NCI-H2081 (cell line): ENCODE data around the gene EBF4.
"Not testable (repeated sequence)": the region's sequence is repeated elsewhere in the genome, so short reads cannot be mapped to it uniquely, and the experiment has no call there.

Experiments
- DNase-seq, 2 experiments: peaks; one replicate each; lab custom pipeline; 2025; lab: John Stamatoyannopoulos, UW

EBF4 gene

DNA sequence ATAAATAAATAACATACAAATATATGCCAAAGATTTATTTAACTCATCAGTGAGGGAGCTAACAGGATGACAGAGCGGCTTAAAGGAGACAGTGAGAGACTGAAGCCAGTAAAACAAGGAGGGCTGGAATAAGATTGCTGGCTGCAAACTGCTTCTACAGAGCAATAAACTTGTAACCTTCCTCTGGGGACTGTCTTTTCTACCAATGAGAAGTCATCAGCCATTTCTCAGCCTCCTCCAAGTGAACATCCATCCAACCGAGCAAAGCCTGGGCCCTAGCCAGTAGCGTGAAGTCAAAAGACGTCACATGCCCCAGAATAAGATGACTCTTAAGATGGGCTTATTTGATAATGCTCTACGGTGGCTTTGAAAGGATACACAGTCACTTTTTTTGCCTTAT lies 65.4 kb downstream of the EBF4 start:
- no peak for DNase-seq

DNA sequence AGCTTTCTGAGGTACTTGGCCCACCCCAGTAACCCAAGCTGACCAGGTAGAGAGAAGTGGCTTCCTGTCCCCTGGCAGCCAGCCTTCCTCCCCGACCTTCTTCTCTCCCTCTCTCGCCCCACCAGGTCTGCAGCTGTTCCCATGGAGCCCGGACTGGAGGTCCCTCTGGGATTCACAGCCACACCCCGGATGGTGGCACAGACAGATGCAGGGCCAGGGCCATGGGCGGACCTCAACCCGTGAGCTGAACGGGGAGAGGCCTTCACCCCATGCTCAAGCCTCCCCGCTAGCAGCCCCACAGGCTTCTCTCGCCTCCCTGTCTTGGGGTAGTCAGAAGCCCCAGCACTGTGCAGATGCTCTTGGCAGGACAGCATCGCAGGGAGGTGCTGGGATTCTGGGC lies 66.6 kb downstream of the EBF4 start:
- no peak for DNase-seq

DNA sequence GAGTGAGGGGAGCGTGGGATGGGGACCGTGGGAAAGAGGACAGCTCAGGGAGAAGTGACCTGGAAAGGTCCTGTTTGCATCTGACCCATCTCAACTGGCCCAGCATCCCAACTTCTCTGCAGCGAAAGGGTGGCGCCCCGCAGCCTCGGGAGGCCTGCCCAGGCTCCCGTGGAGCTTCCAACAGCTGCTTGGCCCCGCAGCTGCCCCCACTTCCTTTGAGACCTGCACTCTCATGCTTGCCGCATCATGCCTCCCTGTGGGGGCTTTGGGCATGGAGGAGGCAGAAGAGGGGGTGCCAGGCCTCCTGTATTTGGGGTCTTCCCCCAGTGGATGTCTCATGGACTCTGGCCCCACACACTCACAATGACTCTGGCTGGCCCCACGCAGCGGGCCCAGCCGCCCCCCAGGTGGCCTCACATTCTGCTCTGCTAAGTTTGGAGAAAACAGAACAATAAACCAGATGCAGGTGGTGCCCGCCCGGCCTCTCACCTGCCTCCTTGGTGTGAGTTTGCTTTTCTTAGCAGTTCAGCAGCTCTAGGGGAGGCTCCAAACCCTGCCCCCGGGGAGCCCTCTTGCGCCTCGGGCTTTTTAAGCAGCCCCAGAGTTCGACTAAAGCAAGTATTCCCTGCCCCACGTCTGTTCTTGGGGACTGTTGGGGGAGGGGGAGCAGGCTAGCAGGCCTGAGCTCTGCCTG lies 67.2 kb downstream of the EBF4 start:
- no peak for DNase-seq

DNA sequence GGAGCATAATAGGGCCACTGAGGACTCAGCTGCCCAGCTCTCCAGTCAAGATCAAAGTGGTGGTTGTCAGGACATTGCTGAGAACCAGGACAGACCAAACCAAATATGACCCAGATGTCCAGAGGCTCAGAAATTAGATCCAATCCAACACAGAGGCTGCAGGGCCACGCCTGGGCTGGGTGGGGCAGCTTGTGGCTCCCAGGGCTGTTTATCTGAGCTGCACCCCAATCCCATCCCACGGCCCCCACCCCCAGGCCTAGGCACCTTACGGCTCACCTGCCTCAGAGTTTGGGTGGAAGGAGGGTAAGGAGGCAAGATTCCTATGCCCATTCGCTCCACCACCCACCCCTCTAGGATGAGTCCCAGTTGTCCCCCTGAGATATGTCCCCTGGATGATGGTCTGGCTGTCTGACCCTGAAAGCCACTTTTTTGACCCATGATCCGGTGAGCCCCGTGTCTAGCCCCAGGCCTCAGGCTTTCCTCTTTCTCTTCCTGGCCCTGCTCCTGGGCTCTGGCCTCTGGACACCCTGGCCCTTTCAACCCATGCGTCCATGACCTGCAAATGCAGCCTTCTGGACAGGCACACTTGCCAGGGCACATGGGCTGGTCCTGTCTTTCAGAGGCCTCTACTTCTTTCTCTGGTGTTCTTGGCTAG lies 67.8 kb downstream of the EBF4 start:
- no peak for DNase-seq

DNA sequence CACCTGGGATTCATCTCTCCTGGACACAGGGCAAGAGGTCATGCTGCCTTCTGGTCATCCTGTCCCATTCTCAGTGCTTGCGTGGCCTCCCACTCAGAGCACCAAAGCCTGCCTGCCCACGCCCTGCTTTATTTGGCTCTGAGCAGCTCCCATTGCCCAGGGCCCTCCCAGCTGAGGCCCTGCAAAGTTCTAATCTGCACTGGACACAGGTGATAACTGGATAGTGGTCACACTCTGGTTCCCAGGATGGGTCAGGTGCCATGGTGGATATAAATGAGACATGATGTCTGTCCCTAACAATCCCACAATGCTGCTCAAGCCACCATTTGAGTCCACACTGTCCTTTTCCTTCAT lies 68.3 kb downstream of the EBF4 start:
- no peak for DNase-seq

DNA sequence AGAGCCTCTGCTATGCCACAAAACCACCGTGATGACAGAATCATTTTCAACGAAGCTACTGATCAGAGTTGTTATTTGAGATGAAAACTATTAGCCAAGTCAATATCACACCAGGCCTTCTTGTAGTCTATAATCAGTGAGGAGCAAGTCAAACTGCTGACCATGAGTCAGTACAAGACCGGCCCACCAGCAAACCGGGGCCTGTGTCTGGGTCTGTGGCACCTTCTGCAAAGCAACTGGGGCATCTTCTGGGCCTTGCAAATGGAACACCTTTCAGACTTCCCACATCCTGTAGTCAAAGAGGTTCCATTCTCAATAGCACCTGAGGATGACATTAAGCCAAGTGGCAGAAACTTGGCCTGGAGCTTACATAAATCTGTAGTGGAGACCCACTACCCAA lies 69.3 kb downstream of the EBF4 start:
- no peak for DNase-seq

DNA sequence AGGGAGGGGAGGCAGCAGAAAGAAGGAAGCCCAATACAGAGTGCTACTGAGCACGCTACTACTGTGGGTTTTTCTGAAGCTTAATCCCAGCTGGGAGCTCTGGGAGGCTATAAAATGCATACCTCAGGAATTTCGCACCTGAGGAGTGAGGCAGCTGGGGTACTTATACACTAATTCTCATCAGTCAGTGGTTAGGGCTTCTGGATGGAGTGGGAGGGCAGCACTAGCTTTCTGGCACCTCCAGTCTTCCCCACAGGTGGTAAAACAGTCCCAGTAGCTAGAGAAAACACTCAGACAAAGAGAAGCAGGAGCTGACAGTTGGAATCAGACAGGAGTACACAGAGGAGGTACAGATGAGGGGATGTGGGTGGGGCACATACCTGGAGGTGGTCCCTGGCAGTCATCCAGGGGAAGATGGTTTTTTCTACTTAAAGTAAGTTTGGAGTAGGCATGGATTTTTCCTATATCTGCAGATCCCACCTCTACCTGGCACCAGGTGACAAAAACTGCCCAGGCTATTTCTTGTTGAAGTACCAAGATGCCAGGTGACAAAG lies 70.1 kb downstream of the EBF4 start:
- DNase-seq, result peak in 1 of 2 experiments; percentile 25

DNA sequence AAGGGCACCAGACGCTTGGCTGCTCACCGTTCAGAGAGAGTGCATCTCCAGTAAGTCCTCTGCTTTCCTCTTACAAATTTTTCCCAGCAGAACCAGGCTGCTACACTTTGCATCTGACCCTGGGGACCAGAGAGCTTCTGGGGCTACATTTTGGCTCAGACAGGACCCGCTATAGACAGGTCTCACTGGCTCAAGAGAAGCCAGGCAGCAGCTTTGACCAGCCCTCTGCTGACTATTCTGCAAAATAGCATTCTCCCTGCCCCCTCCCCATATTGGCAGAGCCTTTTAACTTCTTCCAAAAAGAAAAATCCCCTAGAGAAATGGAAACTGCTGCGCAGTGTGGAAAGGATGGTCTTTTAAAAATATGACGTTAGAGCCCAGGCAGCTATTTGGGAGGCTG lies 70.6 kb downstream of the EBF4 start:
- DNase-seq, result no peak

DNA sequence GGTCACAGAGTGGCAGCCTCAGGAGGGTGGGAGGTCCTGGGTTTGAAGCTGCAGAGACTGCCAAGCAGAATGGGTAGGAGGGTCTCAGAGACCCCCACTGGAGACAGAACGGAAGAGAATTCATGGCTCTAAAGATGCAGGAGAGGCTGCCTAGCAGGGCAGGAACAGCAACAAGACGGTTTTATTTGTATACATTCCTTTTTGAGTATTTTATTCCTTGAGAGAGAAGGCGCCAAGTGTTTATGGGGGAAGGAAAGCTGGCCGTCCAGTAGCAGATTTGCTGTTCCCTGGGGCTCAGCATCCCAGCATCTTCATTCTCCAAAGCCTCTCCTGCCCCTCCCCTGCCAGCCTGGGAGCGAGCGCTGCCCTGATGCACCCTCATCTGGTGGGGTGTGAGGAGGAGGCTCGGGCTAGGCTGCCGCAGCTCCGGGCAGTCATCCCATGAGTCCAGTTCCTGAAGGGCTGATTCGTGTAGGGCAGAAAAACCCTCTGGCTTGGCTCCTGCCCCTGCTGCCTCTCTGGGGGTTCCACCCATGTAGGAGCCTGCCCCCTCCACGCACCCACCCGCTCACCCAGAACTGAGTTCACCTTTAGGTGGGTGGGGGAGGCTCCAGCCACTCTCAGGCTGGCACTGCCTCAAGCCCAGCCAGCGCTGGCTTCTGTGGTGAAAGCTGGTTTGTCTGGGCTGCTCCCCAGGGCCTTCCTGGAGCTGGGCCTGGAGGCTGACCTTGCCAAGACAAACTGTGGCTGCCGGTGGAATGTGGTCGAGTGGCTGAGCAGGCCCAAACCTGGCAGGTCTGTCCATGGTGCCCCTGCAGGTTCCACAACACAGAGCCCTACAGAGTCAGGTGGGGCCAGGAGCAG lies 75.4 kb downstream of the EBF4 start:
- no peak for DNase-seq

DNA sequence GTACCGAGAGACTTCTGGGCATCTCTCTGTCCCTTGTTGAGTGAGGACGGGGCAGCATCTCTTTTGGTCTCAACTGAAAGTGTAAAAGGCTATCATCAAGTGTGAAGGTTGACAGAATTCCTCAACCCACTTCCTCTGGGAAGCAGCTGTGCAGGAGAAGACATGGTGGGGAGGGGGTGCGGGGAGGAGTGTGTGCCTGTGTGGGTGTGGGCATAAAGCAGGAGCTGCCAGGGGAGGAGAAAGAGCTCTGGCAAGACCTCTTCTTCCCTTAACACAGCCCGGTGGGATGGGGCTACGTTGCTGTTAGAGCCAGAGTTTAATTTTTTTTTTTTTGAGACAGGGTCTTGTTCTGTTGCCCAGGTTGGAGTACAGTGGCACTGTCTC lies 76.0 kb downstream of the EBF4 start:
- DNase-seq, result no peak

DNA sequence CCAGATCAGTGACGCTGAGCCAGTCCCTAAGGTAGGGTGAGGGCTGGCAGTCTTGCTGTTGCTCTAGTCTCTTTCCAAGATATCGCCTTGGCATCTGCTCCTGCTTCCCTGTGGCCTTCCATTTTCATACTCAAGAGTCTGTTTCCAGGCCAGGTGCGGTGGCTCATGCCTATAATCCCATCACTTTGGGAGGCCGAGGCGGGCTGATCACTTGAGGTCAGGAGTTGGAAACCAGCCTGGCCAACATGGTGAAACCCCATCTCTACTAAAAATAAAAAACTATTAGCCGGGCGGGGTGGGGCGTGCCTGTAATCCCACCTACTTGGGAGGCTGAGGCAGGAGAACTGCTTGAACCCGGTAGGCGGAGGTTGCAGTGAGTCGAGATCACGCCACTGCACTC lies 77.5 kb downstream of the EBF4 start:
- DNase-seq, result not testable (repeated sequence)

DNA sequence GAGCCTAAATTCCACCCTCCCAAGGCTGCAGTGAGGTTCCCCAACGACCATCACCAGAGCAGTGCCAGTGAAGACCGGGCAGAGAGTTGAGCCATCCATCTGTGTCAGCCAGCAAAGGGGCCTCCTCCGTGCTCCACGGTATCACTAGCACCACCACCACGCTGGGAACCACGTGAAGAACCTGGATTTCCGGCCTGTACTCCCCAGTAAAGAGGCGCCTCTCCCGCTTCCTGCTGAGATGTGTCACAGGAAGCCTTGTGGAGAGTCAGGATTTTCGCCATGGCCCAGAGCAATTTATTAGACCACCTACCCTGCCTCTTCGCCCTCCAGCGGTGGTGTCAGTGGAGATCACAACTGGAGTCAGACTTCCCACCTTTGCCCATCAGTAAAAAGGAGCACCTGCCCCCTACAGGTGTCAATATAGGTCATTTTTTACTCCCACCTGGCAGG lies 79.1 kb downstream of the EBF4 start:
- no peak for DNase-seq

DNA sequence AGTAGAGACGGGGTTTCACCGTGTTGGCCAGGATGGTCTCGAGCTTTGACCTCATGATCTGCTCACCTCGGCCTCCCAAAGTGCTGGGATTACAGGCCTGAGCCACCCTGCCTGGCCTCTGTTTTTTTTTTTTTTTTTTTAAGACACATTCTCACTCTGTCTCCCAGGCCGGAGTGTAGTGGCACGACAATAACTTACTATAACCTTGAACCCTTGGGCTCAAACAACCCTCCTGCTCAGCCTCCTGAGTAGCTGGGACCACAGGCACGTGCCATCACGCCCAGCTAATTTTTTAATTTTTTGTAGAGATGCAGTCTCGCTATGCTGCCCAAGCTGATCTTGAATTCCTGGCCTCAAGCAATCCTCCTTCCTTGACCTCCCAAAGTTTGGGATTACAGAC lies 81.2 kb downstream of the EBF4 start:
- DNase-seq, result no peak

DNA sequence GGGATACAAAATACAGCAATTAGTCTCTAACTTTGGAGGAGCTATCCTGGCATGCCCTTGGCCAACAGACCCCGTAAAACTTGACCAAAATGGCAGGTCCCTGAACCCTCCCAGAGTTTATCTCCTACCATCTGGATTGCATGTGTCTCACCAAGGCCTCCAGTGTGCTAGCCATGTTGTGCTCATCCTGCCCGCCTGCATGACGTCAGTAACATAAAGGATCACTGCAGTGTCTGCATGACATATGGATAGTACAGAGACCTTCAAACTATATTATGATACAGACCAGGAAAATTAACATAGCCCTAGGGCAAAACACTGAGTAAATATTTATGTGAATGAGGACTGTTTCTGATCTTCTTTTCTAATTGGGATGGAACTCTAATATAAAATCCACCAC lies 82.6 kb downstream of the EBF4 start:
- DNase-seq, result no peak

DNA sequence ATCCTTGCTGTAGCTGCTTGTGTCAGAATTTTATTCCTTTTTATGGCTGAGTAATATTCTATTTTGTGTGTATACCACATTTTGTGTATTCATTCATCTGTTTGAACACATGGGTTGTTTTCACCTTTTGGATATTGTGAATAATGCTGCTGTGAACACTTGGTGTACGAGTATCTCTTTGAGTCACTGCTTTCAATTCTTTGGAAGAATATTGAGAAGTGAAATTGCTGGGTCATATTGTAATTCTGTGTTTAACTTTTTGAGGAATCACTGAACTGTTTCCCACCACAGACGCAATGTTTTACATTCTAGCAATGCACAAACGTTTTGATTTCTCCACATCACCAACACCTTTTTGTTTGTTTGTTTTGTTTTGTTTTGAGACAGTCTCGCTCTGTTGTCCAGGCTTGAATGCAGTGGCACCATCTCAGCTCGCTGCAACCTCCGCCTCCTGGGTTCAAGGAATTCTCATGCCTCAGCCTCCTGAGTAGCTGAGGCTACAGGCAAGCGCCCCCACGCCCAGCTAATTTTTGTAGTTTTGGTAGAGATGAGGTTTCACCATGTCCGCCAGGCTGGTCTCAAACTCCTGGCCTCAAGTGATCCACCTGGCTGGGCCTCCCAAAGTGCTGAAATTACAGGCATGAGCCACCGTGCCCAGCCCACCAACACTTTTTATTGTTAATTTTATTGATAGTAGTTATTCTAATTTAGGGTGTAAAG lies 86.2 kb downstream of the EBF4 start:
- DNase-seq, result no peak

DNA sequence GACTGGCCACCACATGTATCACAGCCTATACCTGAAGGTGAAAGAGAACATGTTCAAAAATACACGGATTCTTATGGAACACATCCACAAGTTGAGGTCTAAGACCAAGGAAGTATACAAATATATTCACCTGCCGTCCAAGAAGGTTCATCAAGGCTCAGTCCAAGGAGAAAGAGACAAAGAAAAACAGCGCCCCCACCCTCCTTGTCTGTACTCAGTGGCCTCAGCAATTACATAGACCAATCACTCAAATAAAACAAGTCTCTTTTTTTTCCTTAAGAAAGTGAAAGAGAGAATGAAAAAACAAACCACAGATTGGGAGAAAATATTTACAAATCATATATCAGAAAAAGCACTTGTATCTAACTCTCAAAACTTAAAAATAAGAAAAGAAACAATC lies 88.4 kb downstream of the EBF4 start:
- DNase-seq, result no peak

DNA sequence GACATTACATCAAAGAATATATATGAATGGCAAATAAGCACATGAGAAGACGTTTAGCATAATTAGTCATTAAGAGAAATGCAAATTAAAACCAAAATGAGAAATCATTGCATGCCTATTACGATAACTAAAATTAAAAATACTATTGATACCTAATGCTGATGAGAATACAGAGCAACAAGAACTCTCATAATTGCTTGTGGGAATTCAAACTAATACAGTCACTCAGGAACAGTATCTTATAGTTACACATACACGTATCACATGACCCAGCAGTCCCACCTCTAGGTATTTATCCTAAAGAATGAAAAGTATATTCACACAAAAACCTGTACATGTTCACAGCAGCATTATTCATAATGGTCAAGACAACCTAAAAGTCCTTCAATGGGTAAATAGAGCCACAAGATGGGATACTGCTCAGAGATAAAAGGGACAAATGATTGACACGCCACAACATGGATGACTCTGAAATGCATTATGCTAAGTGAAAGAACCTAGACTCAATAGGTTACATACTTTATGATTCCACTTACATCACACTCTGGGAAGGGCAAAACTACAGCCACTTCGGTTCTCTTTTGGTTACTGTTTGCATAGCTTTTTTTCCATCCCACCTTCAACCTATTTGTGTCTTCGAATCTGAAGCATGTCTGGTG lies 91.5 kb downstream of the EBF4 start:
- DNase-seq, result no peak

DNA sequence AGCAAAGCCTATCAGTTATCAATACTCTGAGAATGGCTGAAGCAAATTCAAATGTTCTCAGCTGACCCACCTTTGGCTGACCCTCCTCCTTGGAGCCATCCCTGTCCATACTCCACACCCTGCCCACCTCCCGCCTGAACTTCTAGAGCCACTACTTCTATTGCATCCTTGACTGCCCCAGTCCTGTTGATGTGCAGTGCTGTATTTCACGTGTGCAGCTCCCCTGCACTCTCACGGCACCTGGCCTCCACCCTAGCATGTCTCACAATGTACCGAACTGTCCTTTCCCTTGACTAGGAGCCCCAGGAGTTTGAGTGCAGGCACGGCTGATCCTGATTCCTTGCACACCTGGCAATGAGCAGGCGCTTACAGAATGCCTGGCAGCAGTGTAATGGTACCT lies 100.9 kb downstream of the EBF4 start:
- no peak for DNase-seq

DNA sequence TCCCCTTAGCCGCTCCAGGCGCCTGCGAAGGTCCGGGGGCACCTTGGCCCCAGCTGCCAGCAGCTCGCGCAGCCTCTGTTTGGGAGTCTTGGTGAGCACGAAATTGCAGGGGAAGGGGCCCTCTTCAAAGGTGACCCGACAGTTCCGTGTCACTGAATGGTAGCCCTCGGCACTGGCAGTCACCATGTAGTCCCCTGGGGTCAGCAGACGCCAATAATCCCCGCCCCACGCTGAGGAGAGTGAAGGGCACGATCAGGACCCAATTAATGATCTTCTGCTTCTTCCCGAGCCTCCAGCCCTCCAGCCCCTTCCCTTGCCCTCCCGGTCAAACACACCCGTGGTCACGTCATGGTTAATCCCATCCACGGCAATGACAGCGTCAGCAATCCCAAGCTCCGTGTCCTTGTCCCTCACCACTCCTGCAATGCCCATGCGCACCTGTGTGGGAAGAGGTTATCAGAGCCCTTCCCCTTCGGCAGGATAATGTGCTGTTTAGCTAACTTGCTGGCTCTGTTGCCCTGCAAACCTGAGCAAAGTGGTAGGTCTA lies 101.7 kb downstream of the EBF4 start:
- no peak for DNase-seq

DNA sequence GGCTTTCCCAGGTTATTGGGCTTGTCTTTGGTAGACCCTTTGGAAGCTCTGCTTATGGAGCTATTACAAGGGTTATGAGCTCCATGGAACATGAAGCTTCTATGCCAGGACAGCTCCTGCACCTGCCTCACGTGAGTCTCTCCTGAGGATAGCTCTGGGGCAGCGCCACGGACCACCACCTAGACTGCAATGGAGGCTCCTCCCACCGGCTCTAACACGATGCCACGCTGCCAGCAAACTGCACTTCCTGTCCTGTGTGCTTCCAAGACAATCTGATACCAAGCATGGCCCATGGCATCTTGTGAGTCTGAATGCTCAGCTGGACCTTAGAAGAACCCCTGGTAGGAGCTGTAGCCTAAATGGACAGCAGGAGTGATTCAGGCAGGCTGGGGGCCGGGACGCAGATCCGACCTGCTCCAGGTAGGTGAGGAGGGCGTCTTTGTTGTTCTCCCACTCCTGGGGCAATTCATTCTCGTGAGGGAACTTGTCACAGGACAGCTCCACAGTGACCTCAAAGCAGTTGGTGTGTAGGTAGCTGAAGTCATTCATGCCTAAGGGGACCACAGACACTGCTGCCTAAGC lies 102.4 kb downstream of the EBF4 start:
- no peak for DNase-seq

DNA sequence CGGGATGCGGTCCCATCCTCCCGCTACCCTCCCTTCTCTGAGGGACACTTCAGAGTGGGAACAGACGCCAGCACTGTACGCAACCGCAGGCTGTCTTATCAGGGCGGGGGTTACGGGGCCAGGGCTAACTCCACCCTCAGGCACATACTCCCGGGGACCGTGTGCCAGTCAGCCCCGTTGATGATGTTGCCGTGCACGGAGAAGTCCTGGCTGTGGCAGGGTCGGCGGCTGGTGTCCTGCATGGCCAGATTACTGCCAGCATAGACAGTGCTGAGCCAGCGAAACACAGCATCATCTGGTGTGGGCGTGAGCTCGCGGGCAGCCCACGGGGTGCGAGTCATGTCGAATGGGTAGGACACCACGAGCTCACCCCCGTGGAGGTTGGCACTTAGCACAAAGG lies 102.9 kb downstream of the EBF4 start:
- no peak for DNase-seq
